Psoas muscle (tissue), 8 donors: ENCODE results near the gene ACOXL. TPM values are rescaled to one million over a fixed set of nuclear protein-coding genes. Genes with fewer than 3 reads are reported as not detected.

Source experiments
- ATAC-seq, 4 donors: fragments of 200-7000 bp; cut with Tn5 transposase; one replicate each; pipeline ENCODE4 v1.9.1; 2020; ENCODE audit warnings: moderate library complexity in 3 of 4, mild to moderate bottlenecking in 2 of 4
- DNase-seq, 2 donors: peaks; one replicate each; pipeline ENCODE4 v3.0.0-alpha.2; 2020
- H3K27ac ChIP-seq: fragments of 200-600 bp; one replicate; pipeline ENCODE4 v1.8.0; 2022
- H3K27me3 ChIP-seq, 3 donors: fragments of 200-600 bp in 1 of 3; one replicate each; pipeline versions ENCODE4 v1.6.1 to v1.8.0; 2013 to 2022; ENCODE audit warnings: low read length in 2 of 3, mild to moderate bottlenecking in 2 of 3, moderate library complexity in 1 of 3; ENCODE audit not compliant: insufficient read depth in 3 of 3
- H3K36me3 ChIP-seq, 2 donors: fragments of 200-600 bp in 1 of 2; one replicate each; pipeline versions ENCODE4 v1.6.1 to v1.8.0; 2013 to 2022; ENCODE audit warnings: low read depth in 1 of 2, mild to moderate bottlenecking in 1 of 2, moderate library complexity in 1 of 2; ENCODE audit not compliant: insufficient read depth in 1 of 2
- H3K4me1 ChIP-seq: fragments of 200-600 bp; one replicate; pipeline ENCODE4 v1.8.0; 2022
- H3K4me3 ChIP-seq: fragments of 200-600 bp; one replicate; pipeline ENCODE4 v1.8.0; 2022; ENCODE audit warnings: mild to moderate bottlenecking
- H3K9me3 ChIP-seq: fragments of 200-600 bp; one replicate; pipeline ENCODE4 v1.8.0; 2022
- WGBS, 3 donors: extraction: QIAGEN DNeasy Blood & Tissue Kit; methylation state at CpG; one replicate each; pipeline versions ENCODE4 v1.1.6 to v1.1.7; 2013; 5-methylcytosine and 5-hydroxymethylcytosine counted together
- intact Hi-C, 2 donors: fragments of 100-400 bp; cut with DNase I; formaldehyde crosslinking; loops; one replicate each; pipeline versions ENCODE4 v1.11.0 to v1.14.2; 2022
- polyA plus RNA-seq, 3 donors: library from polyadenylated mRNA; stranded (reverse); fragments of 200-250 nt; gene quantifications; one replicate each; pipeline ENCODE4 v1.2.3, GENCODE V29; 2013
- total RNA-seq, 4 donors: library from RNA; stranded (reverse); fragmentation: NEBNext Ultra II Directional in 2 of 4; extraction: Animal tissue kit (Norgen Biotek cat#: 25700) in 2 of 4; gene quantifications; one replicate each; pipeline versions ENCODE4 v1.2.1 to v1.2.4, GENCODE V29; 2021 to 2023
- TF ChIP-seq, protein P1 (sequence below): fragments of 200-600 bp; IDR thresholded peaks from one replicate; pipeline ENCODE4 v1.8.0; 2022; ENCODE audit warnings: antibody characterized with exemption
- donor health status: healthy with polysubstance abuse.
- donor health status: DM: no; HTN: no; CAD: no; lungs with moderate emphysema.
- donor health status: Bipolar disorder and iron deficiency.
- donor health status: healthy.
- donor health status: DM: yes; HTN: yes; CAD: no.
- donor health status: DM: no; HTN: no; CAD: no.
- donor health status: DM: no; HTN: no; CAD: no.
- donor health status: DM: yes; HTN: yes; CAD: no.

The ACOXL gene
- total and polyA plus RNA-seq, 7 donors = 0.01 TPM; not detected in 6

DNA sequence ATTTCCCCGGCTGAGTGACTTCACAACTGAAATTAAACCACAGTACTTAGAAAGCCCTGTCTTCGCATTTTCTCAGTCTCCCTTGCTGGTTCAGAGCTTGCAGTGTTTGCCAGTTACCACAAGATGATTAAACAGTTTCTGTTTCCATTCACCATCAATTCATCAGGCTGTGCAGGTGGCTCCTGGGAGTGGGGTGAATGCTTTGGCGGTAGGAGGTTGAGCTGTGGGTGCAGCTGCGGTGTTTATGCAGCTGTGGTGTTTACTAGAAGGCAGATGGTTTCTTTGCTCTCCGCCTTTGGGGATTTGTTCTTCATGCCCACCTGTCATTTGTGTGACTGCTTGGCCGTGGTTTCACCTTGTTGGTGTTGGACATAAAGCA is 16.1 kb downstream of the ACOXL start:
- TF ChIP-seq, protein P1, sequence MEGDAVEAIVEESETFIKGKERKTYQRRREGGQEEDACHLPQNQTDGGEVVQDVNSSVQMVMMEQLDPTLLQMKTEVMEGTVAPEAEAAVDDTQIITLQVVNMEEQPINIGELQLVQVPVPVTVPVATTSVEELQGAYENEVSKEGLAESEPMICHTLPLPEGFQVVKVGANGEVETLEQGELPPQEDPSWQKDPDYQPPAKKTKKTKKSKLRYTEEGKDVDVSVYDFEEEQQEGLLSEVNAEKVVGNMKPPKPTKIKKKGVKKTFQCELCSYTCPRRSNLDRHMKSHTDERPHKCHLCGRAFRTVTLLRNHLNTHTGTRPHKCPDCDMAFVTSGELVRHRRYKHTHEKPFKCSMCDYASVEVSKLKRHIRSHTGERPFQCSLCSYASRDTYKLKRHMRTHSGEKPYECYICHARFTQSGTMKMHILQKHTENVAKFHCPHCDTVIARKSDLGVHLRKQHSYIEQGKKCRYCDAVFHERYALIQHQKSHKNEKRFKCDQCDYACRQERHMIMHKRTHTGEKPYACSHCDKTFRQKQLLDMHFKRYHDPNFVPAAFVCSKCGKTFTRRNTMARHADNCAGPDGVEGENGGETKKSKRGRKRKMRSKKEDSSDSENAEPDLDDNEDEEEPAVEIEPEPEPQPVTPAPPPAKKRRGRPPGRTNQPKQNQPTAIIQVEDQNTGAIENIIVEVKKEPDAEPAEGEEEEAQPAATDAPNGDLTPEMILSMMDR = no peak
- WGBS, 3 donors = 21 to 34% (median 28%) methylated on average over 6 of the region's 6 CpGs
- Histone ChIP-seq H3K4me3 (no peak overlapping the region), H3K9me3 (no peaks in the 10 kb centered on the region), H3K27ac (no peak overlapping the region), H3K27me3 (peaks cover 0 to 16% (median 5%) of the 10 kb centered on the region in 3 donors), H3K4me1 (no peaks in the 10 kb centered on the region), H3K36me3 (no peaks in the 10 kb centered on the region)
- intact Hi-C loops = no loop called here
- no peak for ATAC-seq
- DNase-seq = no peak

DNA sequence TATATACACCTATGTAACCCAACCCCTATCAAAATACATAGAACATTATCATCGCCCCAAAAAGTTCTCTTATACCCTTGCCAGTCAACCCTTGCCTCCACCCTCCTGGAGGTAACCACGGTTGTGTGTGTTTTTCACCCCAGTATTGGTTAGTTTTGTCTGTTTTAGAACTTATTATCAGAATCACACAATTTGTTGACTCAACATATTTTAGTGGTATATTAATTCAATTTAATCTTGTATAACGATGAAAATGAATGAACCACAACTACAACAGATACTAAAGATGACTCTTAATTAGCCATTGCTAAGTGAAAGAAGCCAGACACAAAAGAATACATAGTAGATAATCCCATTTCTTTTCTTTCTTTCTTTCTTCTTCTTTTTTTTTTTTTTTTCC is 19.3 kb downstream of the ACOXL start:
- no peak for ATAC-seq
- Histone ChIP-seq H3K27ac (no peak overlapping the region), H3K4me3 (no peak overlapping the region), H3K4me1 (no peaks in the 10 kb centered on the region), H3K36me3 (no peaks in the 10 kb centered on the region), H3K27me3 (peaks cover 0 to 12% (median 4%) of the 10 kb centered on the region in 3 donors), H3K9me3 (no peaks in the 10 kb centered on the region)
- intact Hi-C loops = no loop called here
- TF ChIP-seq, protein P1 = no peak
- DNase-seq = no peak
- 92 to 95% (median 92%) methylated on average over 3 of the region's 3 CpGs for WGBS, 3 donors

DNA sequence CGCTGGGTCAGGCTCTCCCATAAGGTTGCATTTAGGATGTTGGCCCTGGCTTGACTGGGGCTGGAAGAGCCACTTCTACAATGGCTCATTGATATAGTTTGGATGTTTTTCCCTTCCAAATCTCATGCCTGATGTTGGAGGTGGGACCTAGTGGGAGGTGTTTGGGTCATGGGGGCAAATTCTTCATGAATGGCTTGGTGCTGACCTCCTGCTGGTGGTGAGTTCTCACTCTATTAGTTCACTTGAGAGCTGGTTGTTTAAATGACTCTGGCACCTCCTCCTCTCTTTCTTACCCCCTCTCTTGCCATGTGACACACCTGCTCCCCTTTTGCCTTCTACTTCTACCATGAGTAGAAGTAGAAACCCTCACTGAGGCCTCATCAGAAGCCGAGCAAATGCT is 20.5 kb downstream of the ACOXL start:
- intact Hi-C loops = no loop called here
- H3K36me3 ChIP-seq = no peaks in the 10 kb centered on the region
- WGBS, 3 donors = 86 to 92% (median 90%) methylated on average over 2 of the region's 2 CpGs
- ATAC-seq (no peak), DNase-seq (no peak)
- peaks cover 0 to 4% (median 4%) of the 10 kb centered on the region in 3 donors for H3K27me3 ChIP-seq
- TF ChIP-seq, protein P1 = no peak
- H3K27ac ChIP-seq = no peak overlapping the region
- no peaks in the 10 kb centered on the region for H3K9me3 ChIP-seq
- H3K4me1 ChIP-seq = no peaks in the 10 kb centered on the region
- no peak overlapping the region for H3K4me3 ChIP-seq

DNA sequence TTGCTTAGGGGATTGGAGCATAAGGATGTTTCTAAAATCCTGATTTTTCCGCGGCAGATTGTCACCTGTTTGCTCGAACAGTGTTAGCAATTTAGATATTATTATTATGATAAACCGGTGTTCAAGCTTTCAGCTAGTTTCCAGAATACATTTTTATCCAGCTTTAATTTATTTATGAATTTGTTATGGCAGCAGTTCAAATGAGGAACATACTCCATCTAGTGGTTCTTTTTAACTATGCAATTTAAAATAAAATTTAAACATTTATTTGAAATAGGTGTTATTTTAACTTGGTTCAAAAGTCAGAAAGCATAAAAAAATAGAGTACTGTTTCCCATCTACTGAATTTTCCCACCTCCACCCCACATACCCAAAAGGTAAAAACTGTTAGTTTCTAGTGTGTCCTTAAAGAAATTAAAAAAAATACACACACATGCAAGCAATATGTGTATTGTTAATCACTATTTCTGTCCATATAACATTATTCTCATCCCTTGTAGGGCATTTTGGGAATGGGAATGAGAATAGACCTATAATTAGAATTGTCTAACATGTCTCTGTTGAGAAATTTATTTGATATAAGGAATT is 23.2 kb downstream of the ACOXL start:
- no peaks in the 10 kb centered on the region for H3K4me1 ChIP-seq
- no peaks in the 10 kb centered on the region for H3K36me3 ChIP-seq
- DNase-seq (no peak), ATAC-seq (no peak)
- no peak overlapping the region for H3K27ac ChIP-seq
- intact Hi-C loops = no loop called here
- H3K4me3 ChIP-seq = no peak overlapping the region
- H3K9me3 ChIP-seq = peaks cover 13% of the 10 kb centered on the region
- TF ChIP-seq, protein P1 = peak; percentile 53
- H3K27me3 ChIP-seq = no peaks in the 10 kb centered on the region
- 31 to 40% (median 35%) methylated on average over 4 of the region's 4 CpGs for WGBS, 3 donors

DNA sequence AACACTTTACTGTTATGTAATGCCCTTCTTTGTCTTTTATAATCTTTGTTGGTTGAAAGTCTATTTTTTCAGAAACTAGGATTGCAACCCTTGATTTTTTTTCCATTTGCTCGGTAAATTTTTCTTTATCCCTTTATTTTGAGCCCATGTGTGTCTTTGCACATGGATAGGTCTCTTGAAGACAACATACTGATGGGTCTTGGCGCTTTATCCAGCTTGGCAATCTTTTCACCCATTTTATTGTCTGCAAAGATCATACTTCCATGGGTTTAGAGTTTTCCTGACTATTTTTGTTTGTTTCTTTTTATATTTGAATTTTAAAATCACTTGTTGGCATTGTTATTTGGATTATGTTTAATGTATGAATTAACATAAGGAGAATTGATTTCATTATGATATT is 27.0 kb downstream of the ACOXL start:
- intact Hi-C loops = no loop called here
- Histone ChIP-seq H3K9me3 (peaks cover 13% of the 10 kb centered on the region), H3K4me1 (no peaks in the 10 kb centered on the region), H3K36me3 (no peaks in the 10 kb centered on the region), H3K4me3 (no peak overlapping the region), H3K27ac (no peak overlapping the region), H3K27me3 (no peaks in the 10 kb centered on the region)
- TF ChIP-seq, protein P1 = no peak
- no peak for ATAC-seq
- WGBS, 3 donors = 86 to 93% (median 90%) methylated on average over 2 of the region's 2 CpGs
- DNase-seq = no peak
